IMR-90 (cell line): ENCODE results near the gene ERLIN1. TPM values are rescaled to one million over a fixed set of nuclear protein-coding genes. Genes with fewer than 3 reads are reported as not detected.

ENCODE experiments used
- ATAC-seq: fragments of 200-7000 bp; cut with Tn5 transposase; 2 replicates; pipeline ENCODE4 v1.9.1; 2020; ENCODE audit warnings: low read depth, mild to moderate bottlenecking, moderate library complexity
- BruUV-seq: library from RNA; stranded (reverse); fragments of 400-500 nt; replicated peaks from 2 replicates; lab custom pipeline; 2021; lab: Mats Ljungman, UMichigan
- CTCF ChIA-PET: fragments of 300-600 bp; formaldehyde crosslinking; extraction: SDS; loops from one replicate; lab custom pipeline; 2021; ENCODE audit warnings: antibody characterized with exemption; lab: Yijun Ruan, JAX
- POLR2A ChIA-PET: fragments of 300-600 bp; sonication (Branson Sonifier 250); formaldehyde crosslinking; loops from one replicate; lab custom pipeline; 2022; ENCODE audit warnings: antibody characterized with exemption; ENCODE audit not compliant: unreplicated experiment; lab: Charles Lee
- DNase-seq: peaks from one replicate; pipeline ENCODE4 v3.0.0; 2013
- H2AFZ ChIP-seq: replicated peaks from 2 replicates; pipeline ENCODE3; 2013; ENCODE audit warnings: low read length, mild to moderate bottlenecking; ENCODE audit not compliant: poor library complexity
- H2AK5ac ChIP-seq: 2 replicates; pipeline ENCODE4 v1.6.1; 2013; ENCODE audit warnings: low read depth, low read length, inconsistent platforms
- H2AK9ac ChIP-seq: replicated peaks from 2 replicates; pipeline ENCODE3; 2013; ENCODE audit warnings: mild to moderate bottlenecking, low read depth, low read length, moderate library complexity; ENCODE audit not compliant: poor library complexity
- H2BK120ac ChIP-seq: 2 replicates; pipeline ENCODE4 v1.6.1; 2013; ENCODE audit warnings: low read depth, low read length, inconsistent platforms
- H2BK15ac ChIP-seq: 3 replicates; pipeline ENCODE4 v1.6.1; 2013; ENCODE audit warnings: low read depth, low read length, inconsistent platforms
- H2BK20ac ChIP-seq: 2 replicates; pipeline ENCODE4 v1.6.1; 2013; ENCODE audit warnings: low read depth, mild to moderate bottlenecking, inconsistent platforms, low read length, moderate library complexity
- H2BK5ac ChIP-seq: 2 replicates; pipeline ENCODE4 v1.6.1; 2013; ENCODE audit warnings: mild to moderate bottlenecking, low read depth, low read length, inconsistent platforms; ENCODE audit not compliant: poor library complexity, severe bottlenecking
- H3K14ac ChIP-seq: replicated peaks from 2 replicates; pipeline ENCODE4 v1.6.1; 2013; ENCODE audit warnings: low read depth, low read length, inconsistent platforms
- H3K18ac ChIP-seq: 2 replicates; pipeline ENCODE4 v1.6.1; 2013; ENCODE audit warnings: low read depth, low read length, control low read depth
- H3K23ac ChIP-seq: 2 replicates; pipeline ENCODE4 v1.6.1; 2013; ENCODE audit warnings: low read depth, low read length, inconsistent platforms
- H3K27ac ChIP-seq: 2 replicates; pipeline ENCODE4 v1.5.1; 2013; ENCODE audit warnings: mild to moderate bottlenecking, control low read depth, low read length; ENCODE audit not compliant: insufficient read depth
- H3K27me3 ChIP-seq: 2 replicates; pipeline ENCODE4 v1.6.1; 2013; ENCODE audit warnings: low read length; ENCODE audit not compliant: control insufficient read depth, insufficient read depth
- H3K36me3 ChIP-seq: 2 replicates; pipeline ENCODE4 v1.6.1; 2013; ENCODE audit warnings: low read length, mixed read lengths; ENCODE audit not compliant: control insufficient read depth, insufficient read depth
- H3K4ac ChIP-seq: 2 replicates; pipeline ENCODE4 v1.6.1; 2013; ENCODE audit warnings: low read depth, low read length, inconsistent platforms
- H3K4me1 ChIP-seq: 2 replicates; pipeline ENCODE4 v1.6.1; 2013; ENCODE audit warnings: low read length, mixed read lengths; ENCODE audit not compliant: control insufficient read depth, insufficient read depth
- H3K4me2 ChIP-seq: 2 replicates; pipeline ENCODE4 v1.6.1; 2013; ENCODE audit warnings: low read depth, mild to moderate bottlenecking, control low read depth, low read length, moderate library complexity
- H3K4me3 ChIP-seq: 2 replicates; pipeline ENCODE4 v1.5.1; 2013; ENCODE audit warnings: low read depth, mild to moderate bottlenecking, control low read depth, low read length, moderate library complexity; ENCODE audit not compliant: insufficient read depth
- H3K56ac ChIP-seq: 2 replicates; pipeline ENCODE4 v1.6.1; 2013; ENCODE audit warnings: low read length, inconsistent platforms; ENCODE audit not compliant: insufficient read depth; ENCODE audit errors: extremely low read depth
- H3K79me1 ChIP-seq, 2 experiments: 2 replicates each; pipeline ENCODE4 v1.6.1; 2013; ENCODE audit warnings: low read length in 2 of 2, inconsistent platforms in 1 of 2, low read depth in 1 of 2
- H3K9ac ChIP-seq: 2 replicates; pipeline ENCODE4 v1.6.1; 2013; ENCODE audit warnings: low read depth, low read length, control low read depth
- H3K9me1 ChIP-seq: 2 replicates; pipeline ENCODE4 v1.6.1; 2013; ENCODE audit warnings: low read length, inconsistent platforms; ENCODE audit not compliant: insufficient read depth
- H3K9me3 ChIP-seq: 2 replicates; pipeline ENCODE4 v1.6.1; 2013; ENCODE audit warnings: low read length; ENCODE audit not compliant: control insufficient read depth, insufficient read depth
- H4K20me1 ChIP-seq: 2 replicates; pipeline ENCODE4 v1.6.1; 2013; ENCODE audit warnings: low read length, inconsistent platforms; ENCODE audit not compliant: insufficient read depth
- H4K5ac ChIP-seq: 2 replicates; pipeline ENCODE4 v1.6.1; 2013; ENCODE audit warnings: mild to moderate bottlenecking, low read depth, low read length, control low read depth
- H4K8ac ChIP-seq, 2 experiments: 2 replicates each; pipeline ENCODE4 v1.6.1; 2013; ENCODE audit warnings: low read depth in 2 of 2, low read length in 2 of 2, control low read depth in 1 of 2, inconsistent platforms in 1 of 2
- H4K91ac ChIP-seq: 2 replicates; pipeline ENCODE4 v1.6.1; 2013; ENCODE audit warnings: low read depth, low read length, inconsistent platforms; ENCODE audit not compliant: insufficient read depth
- CEBPB ChIP-seq: IDR thresholded peaks from 2 replicates; pipeline ENCODE4 v1.6.1; 2012; ENCODE audit warnings: low read depth, low read length, improper control_type of control experiment
- CHD1 ChIP-seq: IDR thresholded peaks from 2 replicates; pipeline ENCODE4 v1.6.1; 2012; ENCODE audit warnings: low read depth, low read length, improper control_type of control experiment
- FOS ChIP-seq: fragments of 150-350 bp; IDR thresholded peaks from 2 replicates; pipeline ENCODE4 v1.6.1; 2016; ENCODE audit warnings: low read depth, low read length
- MXI1 ChIP-seq: IDR thresholded peaks from 2 replicates; pipeline ENCODE4 v1.6.1; 2012; ENCODE audit warnings: low read depth, mild to moderate bottlenecking, low read length, moderate library complexity, borderline replicate concordance
- RCOR1 ChIP-seq: IDR thresholded peaks from 2 replicates; pipeline ENCODE4 v1.6.1; 2012; ENCODE audit warnings: mild to moderate bottlenecking, low read length, improper control_type of control experiment; ENCODE audit not compliant: insufficient replicate concordance
- WGBS, 2 experiments: methylation state at CpG; one replicate each; pipeline versions ENCODE4 v1.1.5 to v1.1.7; 2013; ENCODE audit warnings: missing lambda C conversion rate in 2 of 2; ENCODE audit not compliant: insufficient read length in 1 of 2; ENCODE audit errors: extremely low coverage in 2 of 2; 5-methylcytosine and 5-hydroxymethylcytosine counted together
- dilution Hi-C: fragments of 300-500 bp; cut with HindIII; formaldehyde crosslinking; loops from one replicate; pipeline ENCODE4 v1.14.3; 2018; ENCODE audit warnings: low sequenced_read_pairs; ENCODE audit not compliant: unreplicated experiment
- in situ Hi-C: fragments of 300-500 bp; cut with MboI; formaldehyde crosslinking; loops from 3 replicates; pipeline ENCODE4 v1.14.3; 2019; ENCODE audit warnings: low sequenced_read_pairs, inconsistent platforms, mixed read lengths
- intact Hi-C: fragments of 100-400 bp; cut with micrococcal nuclease; formaldehyde crosslinking; loops from 2 replicates; pipeline ENCODE4 v1.10.0; 2022
- polyA plus RNA-seq, 3 experiments: library from polyadenylated mRNA; depleted of rRNA; stranded (reverse); fragments of >200 nt; gene quantifications; 2 replicates each; pipeline ENCODE4 v1.2.3, GENCODE V29; 2012; ENCODE audit warnings: low replicate concordance in 1 of 3
- total RNA-seq: library from RNA; depleted of rRNA; stranded (reverse); fragments of >200 nt; gene quantifications from 2 replicates; pipeline ENCODE4 v1.2.3, GENCODE V29; 2012
- TF ChIP-seq, protein P1 (sequence below): conservative IDR thresholded peaks from 2 replicates; pipeline ENCODE4 v1.5.1; 2012; ENCODE audit warnings: mild to moderate bottlenecking, low read depth, low read length, improper control_type of control experiment

The ERLIN1 gene
- total and polyA plus RNA-seq, 2 of the 4 experiments (the other 2 are of a cell fraction), result 31.5 to 33.9 TPM

- Histone ChIP-seq H3K4me2 (no peak overlapping the region), H2BK120ac (no peak overlapping the region), H3K9ac (no peak overlapping the region), H2BK5ac (no peak overlapping the region), H2BK20ac (no peak overlapping the region), H3K79me1 (peaks cover 20 to 41% of the 10 kb centered on the region in 2 experiments), H3K18ac (no peak overlapping the region), H4K20me1 (no peaks in the 10 kb centered on the region; the same call in 1 of the 2 replicates), H4K8ac (no peak overlapping the region), H3K27ac (no peak overlapping the region), H3K56ac (no peak overlapping the region), H3K36me3 (peaks cover 2% of the 10 kb centered on the region; the same call in 1 of the 2 replicates), H4K5ac (no peak overlapping the region), H3K14ac (no peak overlapping the region), H3K23ac (no peak overlapping the region), H3K9me1 (no peaks in the 10 kb centered on the region; the same call in 1 of the 2 replicates), H3K4ac (no peak overlapping the region), H4K91ac (no peak overlapping the region), H2BK15ac (no peak overlapping the region), H3K27me3 (no peaks in the 10 kb centered on the region), H2AK9ac (no peak overlapping the region), H2AFZ (no peak overlapping the region), H3K9me3 (no peaks in the 10 kb centered on the region), H2AK5ac (no peak overlapping the region), H3K4me3 (no peak overlapping the region), H3K4me1 (peaks cover 6% of the 10 kb centered on the region)
- no peak for ATAC-seq
- intact Hi-C loops, result loop anchor here (10.0 kb wide), 1 partner anchor 449 kb away; the partner anchor contains the start of genes COX15 and CUTC
- dilution Hi-C loops, result no loop called here
- TF ChIP-seq FOS, result no peak
- TF ChIP-seq, protein P1, sequence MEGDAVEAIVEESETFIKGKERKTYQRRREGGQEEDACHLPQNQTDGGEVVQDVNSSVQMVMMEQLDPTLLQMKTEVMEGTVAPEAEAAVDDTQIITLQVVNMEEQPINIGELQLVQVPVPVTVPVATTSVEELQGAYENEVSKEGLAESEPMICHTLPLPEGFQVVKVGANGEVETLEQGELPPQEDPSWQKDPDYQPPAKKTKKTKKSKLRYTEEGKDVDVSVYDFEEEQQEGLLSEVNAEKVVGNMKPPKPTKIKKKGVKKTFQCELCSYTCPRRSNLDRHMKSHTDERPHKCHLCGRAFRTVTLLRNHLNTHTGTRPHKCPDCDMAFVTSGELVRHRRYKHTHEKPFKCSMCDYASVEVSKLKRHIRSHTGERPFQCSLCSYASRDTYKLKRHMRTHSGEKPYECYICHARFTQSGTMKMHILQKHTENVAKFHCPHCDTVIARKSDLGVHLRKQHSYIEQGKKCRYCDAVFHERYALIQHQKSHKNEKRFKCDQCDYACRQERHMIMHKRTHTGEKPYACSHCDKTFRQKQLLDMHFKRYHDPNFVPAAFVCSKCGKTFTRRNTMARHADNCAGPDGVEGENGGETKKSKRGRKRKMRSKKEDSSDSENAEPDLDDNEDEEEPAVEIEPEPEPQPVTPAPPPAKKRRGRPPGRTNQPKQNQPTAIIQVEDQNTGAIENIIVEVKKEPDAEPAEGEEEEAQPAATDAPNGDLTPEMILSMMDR, result no peak
- no peak for TF ChIP-seq CHD1
- TF ChIP-seq MXI1, result no peak
- TF ChIP-seq CEBPB, result 0 out of 2 replicates have a peak, but pooled peaks have one; percentile 13
- no peak for TF ChIP-seq RCOR1
- POLR2A ChIA-PET, result interaction anchor here (0.6 kb wide), 1 partner anchor 1635 kb away, joined by 3 read pairs; the partner anchor contains the start of gene OGA
- WGBS, 2 experiments, result no CpG with 5 or more reads among the region's 3 CpGs
- no TSS peak for BruUV-seq
- peak; percentile 10 for DNase-seq
- in situ Hi-C loops, result loop anchor here (10.0 kb wide), 1 partner anchor 339 kb away; no protein-coding TSS in a partner anchor
- CTCF ChIA-PET, result no interaction called here
Measured at GRCh38 chr10:100183481-100183880, 2.3 kb downstream of the ERLIN1 start.
